Left renal cortex interstitium (tissue), 4 donors: Measurements from ENCODE around the gene FRG2. TPM values are rescaled to one million over a fixed set of nuclear protein-coding genes. Genes with fewer than 3 reads are reported as not detected.
"Not testable (repeated sequence)": the region's sequence is repeated elsewhere in the genome, so short reads cannot be mapped to it uniquely, and the experiment has no call there.

Experiments used
- DNase-seq, 4 donors: peaks; one replicate each; pipeline ENCODE4 v3.0.0-alpha.2; 2013; ENCODE audit warnings: low read depth in 4 of 4, low spot score in 2 of 4, missing footprints in 1 of 4
- polyA plus RNA-seq, 4 donors: library from polyadenylated mRNA; unstranded; fragments of 120-200 nt; gene quantifications; one replicate each; pipeline ENCODE4 v1.2.1, GENCODE V29; 2013; ENCODE audit not compliant: insufficient read length in 4 of 4

FRG2 gene
- polyA plus RNA-seq = not detected

- DNase-seq = not testable (repeated sequence)
These were observed at the start of gene FRG2 for GRCh38 chr4:190027156-190027555. Gene FRG2 (minus strand): TSS chr4:190027256. CDS start chr4:190027204, 52 bp downstream.

GRCh38 chr4:190068351-190068750, 41.3 kb upstream of the FRG2 start:
- DNase-seq = not testable (repeated sequence)

GRCh38 chr4:190064805-190065204, 37.7 kb upstream of the FRG2 start:
- not testable (repeated sequence) for DNase-seq

- DNase-seq = not testable (repeated sequence)
These were observed 37.3 kb upstream of the FRG2 start, which contains the start of gene DBET for GRCh38 chr4:190064342-190064741. Gene DBET (plus strand): TSS chr4:190064502.

- DNase-seq = not testable (repeated sequence)
These were observed 31.9 kb upstream of the FRG2 start for GRCh38 chr4:190058997-190059396.

- not testable (repeated sequence) for DNase-seq
These were observed 22.6 kb upstream of the FRG2 start for GRCh38 chr4:190049378-190050239.

- DNase-seq = not testable (repeated sequence)
These were observed 20.6 kb upstream of the FRG2 start for GRCh38 chr4:190047627-190048026.

GRCh38 chr4:190040873-190041272, 13.8 kb upstream of the FRG2 start:
- not testable (repeated sequence) for DNase-seq

- not testable (repeated sequence) for DNase-seq
These were observed 10.8 kb upstream of the FRG2 start for GRCh38 chr4:190037704-190038388.

- not testable (repeated sequence) for DNase-seq
These were observed 4.2 kb upstream of the FRG2 start for GRCh38 chr4:190031264-190031663.

GRCh38 chr4:190022614-190023281, 4.3 kb downstream of the FRG2 start:
- not testable (repeated sequence) for DNase-seq

- DNase-seq = not testable (repeated sequence)
These were observed 5.1 kb downstream of the FRG2 start for GRCh38 chr4:190021973-190022372.

GRCh38 chr4:190020790-190021717, 6.0 kb downstream of the FRG2 start:
- DNase-seq = no peak

GRCh38 chr4:190019859-190020463, 7.1 kb downstream of the FRG2 start:
- DNase-seq = not testable (repeated sequence)

- DNase-seq = no peak
These were observed 7.8 kb downstream of the FRG2 start for GRCh38 chr4:190019023-190019858.

GRCh38 chr4:190018201-190018920, 8.7 kb downstream of the FRG2 start:
- DNase-seq = no peak

GRCh38 chr4:190017357-190018200, 9.5 kb downstream of the FRG2 start:
- no peak for DNase-seq
